OCI-LY7 (cell line): ENCODE data around the gene VAT1L. TPM values are rescaled to one million over a fixed set of nuclear protein-coding genes. Genes with fewer than 3 reads are reported as not detected.

Experiments used
- BruUV-seq: library from RNA; stranded (reverse); fragments of 400-500 nt; replicated peaks from 2 replicates; lab custom pipeline; 2021; lab: Mats Ljungman, UMichigan
- CTCF ChIA-PET: fragments of 300-600 bp; sonication (Branson Sonifier 250); formaldehyde crosslinking; loops from one replicate; lab custom pipeline; 2022; ENCODE audit warnings: antibody characterized with exemption; ENCODE audit not compliant: unreplicated experiment; lab: Charles Lee
- POLR2A ChIA-PET: fragments of 300-600 bp; sonication (Branson Sonifier 250); formaldehyde crosslinking; loops from one replicate; lab custom pipeline; 2022; ENCODE audit warnings: antibody characterized with exemption; lab: Charles Lee
- DNase-seq: peaks from one replicate; pipeline ENCODE4 v3.0.0-alpha.2; 2015; ENCODE audit warnings: low spot score
- H2AFZ ChIP-seq: fragments of 200-600 bp; sonication (generic), shearing (Covaris generic); 2 replicates; pipeline ENCODE4 v1.6.1; 2014; ENCODE audit warnings: mild to moderate bottlenecking, antibody characterized with exemption, low read length, moderate library complexity
- H3K27ac ChIP-seq: fragments of 200-600 bp; sonication (generic); 2 replicates; pipeline ENCODE4 v1.5.1; 2014; ENCODE audit warnings: mixed run types, low read depth, mild to moderate bottlenecking, moderate library complexity, low read length, inconsistent platforms; ENCODE audit not compliant: poor library complexity, severe bottlenecking
- H3K36me3 ChIP-seq: fragments of 200-600 bp; sonication (generic); 2 replicates; pipeline ENCODE4 v1.6.1; 2014; ENCODE audit warnings: mild to moderate bottlenecking, antibody characterized with exemption, low read length, moderate library complexity, mixed read lengths; ENCODE audit not compliant: insufficient read depth
- H3K4me1 ChIP-seq: fragments of 200-600 bp; sonication (generic); 2 replicates; pipeline ENCODE4 v1.5.1; 2014; ENCODE audit warnings: mild to moderate bottlenecking, low read length; ENCODE audit not compliant: insufficient read depth, poor library complexity, severe bottlenecking
- H3K4me2 ChIP-seq: fragments of 200-600 bp; sonication (generic); 2 replicates; pipeline ENCODE4 v1.6.1; 2014; ENCODE audit warnings: mild to moderate bottlenecking, low read length
- H3K4me3 ChIP-seq: fragments of 200-600 bp; sonication (generic); 2 replicates; pipeline ENCODE4 v1.5.1; 2014; ENCODE audit warnings: mild to moderate bottlenecking, low read depth, low read length; ENCODE audit not compliant: poor library complexity, severe bottlenecking
- H3K79me2 ChIP-seq: fragments of 200-600 bp; sonication (generic); 2 replicates; pipeline ENCODE4 v1.6.1; 2016; ENCODE audit warnings: low read depth, mild to moderate bottlenecking, low read length, moderate library complexity, mixed read lengths; ENCODE audit not compliant: insufficient read depth
- H3K9me2 ChIP-seq: fragments of 200-600 bp; sonication (generic); 2 replicates; pipeline ENCODE4 v1.6.1; 2016; ENCODE audit warnings: mild to moderate bottlenecking, low read length, mixed read lengths; ENCODE audit not compliant: insufficient read depth
- H3K9me3 ChIP-seq: fragments of 200-600 bp; sonication (generic); 2 replicates; pipeline ENCODE4 v1.6.1; 2014; ENCODE audit warnings: mild to moderate bottlenecking, mixed run types, low read length, mixed read lengths
- H4K20me1 ChIP-seq: fragments of 200-600 bp; sonication (generic); 2 replicates; pipeline ENCODE4 v1.6.1; 2014; ENCODE audit warnings: mild to moderate bottlenecking, antibody characterized with exemption, low read length, moderate library complexity, mixed read lengths; ENCODE audit not compliant: insufficient read depth
- EZH2phosphoT487 ChIP-seq: fragments of 200-600 bp; sonication (generic); IDR thresholded peaks from 2 replicates; pipeline ENCODE4 v1.6.1; 2018; ENCODE audit warnings: low read depth, borderline replicate concordance, mild to moderate bottlenecking, mixed run types, antibody characterized with exemption, low read length, moderate library complexity, mixed read lengths
- intact Hi-C: fragments of 100-400 bp; cut with micrococcal nuclease; formaldehyde crosslinking; loops from one replicate; pipeline ENCODE4 v1.10.0; 2022; ENCODE audit not compliant: unreplicated experiment
- total RNA-seq, 2 experiments: library from RNA; depleted of rRNA in 1 of 2; stranded (reverse); fragments of >200 nt in 1 of 2; shearing (Covaris generic) in 1 of 2; gene quantifications; 2 replicates each; pipeline ENCODE4 v1.2.3, GENCODE V29; 2014 to 2022
- TF ChIP-seq, protein P1 (sequence below): fragments of 200-600 bp; sonication (generic); conservative IDR thresholded peaks from 2 replicates; pipeline ENCODE4 v1.5.1; 2014; ENCODE audit warnings: mild to moderate bottlenecking, antibody characterized with exemption, low read length, moderate library complexity, mixed read lengths

VAT1L gene
- total RNA-seq, 2 experiments from 2014 or later = not detected

DNA sequence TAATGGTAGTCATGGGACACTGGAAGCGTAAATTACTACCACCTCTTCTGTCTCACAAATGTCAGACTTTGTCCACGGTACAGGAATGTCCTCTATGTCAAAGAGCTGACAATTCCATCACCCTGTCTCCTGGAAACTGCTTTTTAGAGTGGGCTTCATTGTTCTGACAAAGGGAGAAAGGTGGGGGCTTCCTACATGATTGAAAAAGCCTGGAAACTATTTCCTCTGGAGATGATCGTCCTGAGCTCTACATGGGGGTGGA is 53.1 kb downstream of the VAT1L start:
- DNase-seq = no peak
- ChIA-PET CTCF (no interaction called here), POLR2A (no interaction called here)
- BruUV-seq = no TSS peak
- Histone ChIP-seq H3K9me3 (no peaks in the 10 kb centered on the region), H3K79me2 (no peaks in the 10 kb centered on the region), H3K9me2 (no peaks in the 10 kb centered on the region), H3K4me3 (no peak overlapping the region), H4K20me1 (no peaks in the 10 kb centered on the region), H3K4me2 (no peak overlapping the region), H2AFZ (no peak overlapping the region), H3K36me3 (no peaks in the 10 kb centered on the region), H3K27ac (no peak overlapping the region), H3K4me1 (no peaks in the 10 kb centered on the region)
- intact Hi-C loops = no loop called here
- TF ChIP-seq, protein P1, sequence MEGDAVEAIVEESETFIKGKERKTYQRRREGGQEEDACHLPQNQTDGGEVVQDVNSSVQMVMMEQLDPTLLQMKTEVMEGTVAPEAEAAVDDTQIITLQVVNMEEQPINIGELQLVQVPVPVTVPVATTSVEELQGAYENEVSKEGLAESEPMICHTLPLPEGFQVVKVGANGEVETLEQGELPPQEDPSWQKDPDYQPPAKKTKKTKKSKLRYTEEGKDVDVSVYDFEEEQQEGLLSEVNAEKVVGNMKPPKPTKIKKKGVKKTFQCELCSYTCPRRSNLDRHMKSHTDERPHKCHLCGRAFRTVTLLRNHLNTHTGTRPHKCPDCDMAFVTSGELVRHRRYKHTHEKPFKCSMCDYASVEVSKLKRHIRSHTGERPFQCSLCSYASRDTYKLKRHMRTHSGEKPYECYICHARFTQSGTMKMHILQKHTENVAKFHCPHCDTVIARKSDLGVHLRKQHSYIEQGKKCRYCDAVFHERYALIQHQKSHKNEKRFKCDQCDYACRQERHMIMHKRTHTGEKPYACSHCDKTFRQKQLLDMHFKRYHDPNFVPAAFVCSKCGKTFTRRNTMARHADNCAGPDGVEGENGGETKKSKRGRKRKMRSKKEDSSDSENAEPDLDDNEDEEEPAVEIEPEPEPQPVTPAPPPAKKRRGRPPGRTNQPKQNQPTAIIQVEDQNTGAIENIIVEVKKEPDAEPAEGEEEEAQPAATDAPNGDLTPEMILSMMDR = no peak
- no peak for TF ChIP-seq EZH2phosphoT487

DNA sequence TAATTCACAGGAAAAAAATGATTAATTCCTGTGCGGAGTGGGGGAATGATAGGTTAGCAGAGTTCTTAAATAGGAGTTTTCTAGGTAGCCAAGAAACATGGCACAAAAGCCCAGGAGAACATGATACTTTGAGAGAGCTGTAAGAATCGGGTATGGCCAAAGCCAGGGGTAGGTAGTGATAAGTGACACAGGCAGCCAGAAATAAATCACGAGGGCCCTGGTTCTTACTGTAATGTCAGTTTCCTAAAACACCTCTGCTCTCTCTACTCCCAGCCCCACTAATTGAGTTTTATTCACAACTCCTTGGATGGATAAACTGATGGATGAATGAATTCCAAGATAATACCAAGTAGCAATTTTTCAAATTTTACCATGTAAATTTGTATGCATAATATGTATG is 54.1 kb downstream of the VAT1L start:
- H3K9me2 ChIP-seq = no peaks in the 10 kb centered on the region
- no peak overlapping the region for H2AFZ ChIP-seq
- H3K27ac ChIP-seq = no peak overlapping the region
- no peak for DNase-seq
- no peaks in the 10 kb centered on the region for H3K79me2 ChIP-seq
- no peak overlapping the region for H3K4me2 ChIP-seq
- no TSS peak for BruUV-seq
- intact Hi-C loops = no loop called here
- no peaks in the 10 kb centered on the region for H3K9me3 ChIP-seq
- ChIA-PET POLR2A (interaction anchor here (0.6 kb wide), 1 partner anchor 18 kb away, joined by 3 read pairs; no protein-coding TSS in a partner anchor), CTCF (no interaction called here)
- H3K4me3 ChIP-seq = no peak overlapping the region
- H3K36me3 ChIP-seq = no peaks in the 10 kb centered on the region
- TF ChIP-seq EZH2phosphoT487 = no peak
- TF ChIP-seq, protein P1 = no peak
- no peaks in the 10 kb centered on the region for H4K20me1 ChIP-seq
- no peaks in the 10 kb centered on the region for H3K4me1 ChIP-seq

DNA sequence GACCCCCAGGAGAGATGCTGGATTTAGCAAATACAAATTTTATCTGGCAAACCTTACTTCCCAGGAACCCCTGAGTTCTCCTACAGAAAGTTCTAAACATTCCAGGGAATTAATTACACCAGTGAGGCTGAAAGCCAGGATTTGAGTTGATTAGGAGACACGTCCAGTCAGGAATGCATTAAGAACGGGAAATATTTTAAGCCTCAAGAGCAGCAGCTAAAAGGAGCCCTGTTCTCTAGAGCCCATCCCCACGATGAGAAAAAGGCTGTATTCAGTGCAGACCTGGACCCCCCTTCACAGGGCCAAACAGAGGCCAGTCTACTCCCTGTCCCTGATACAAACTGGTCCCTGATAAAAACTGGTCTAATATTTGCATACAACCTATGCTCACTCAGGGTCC is 55.0 kb downstream of the VAT1L start:
- H3K4me2 ChIP-seq = no peak overlapping the region
- no peaks in the 10 kb centered on the region for H3K9me3 ChIP-seq
- no peaks in the 10 kb centered on the region for H4K20me1 ChIP-seq
- BruUV-seq = no TSS peak
- no peak overlapping the region for H2AFZ ChIP-seq
- H3K9me2 ChIP-seq = no peaks in the 10 kb centered on the region
- no peak for DNase-seq
- H3K4me3 ChIP-seq = no peak overlapping the region
- ChIA-PET CTCF (no interaction called here), POLR2A (no interaction called here)
- H3K79me2 ChIP-seq = no peaks in the 10 kb centered on the region
- no peaks in the 10 kb centered on the region for H3K36me3 ChIP-seq
- TF ChIP-seq EZH2phosphoT487 = no peak
- TF ChIP-seq, protein P1 = no peak
- H3K27ac ChIP-seq = no peak overlapping the region
- intact Hi-C loops = no loop called here
- H3K4me1 ChIP-seq = no peaks in the 10 kb centered on the region
